HG03066 (cell line): Measurements from ENCODE around the gene CRCP.

Source experiments
- ATAC-seq: cut with Tn5 transposase; IDR thresholded peaks from one replicate; pipeline ENCODE4 v1.9.1; 2021; ENCODE audit warnings: low read depth; ENCODE audit not compliant: unreplicated experiment

Gene CRCP

DNA sequence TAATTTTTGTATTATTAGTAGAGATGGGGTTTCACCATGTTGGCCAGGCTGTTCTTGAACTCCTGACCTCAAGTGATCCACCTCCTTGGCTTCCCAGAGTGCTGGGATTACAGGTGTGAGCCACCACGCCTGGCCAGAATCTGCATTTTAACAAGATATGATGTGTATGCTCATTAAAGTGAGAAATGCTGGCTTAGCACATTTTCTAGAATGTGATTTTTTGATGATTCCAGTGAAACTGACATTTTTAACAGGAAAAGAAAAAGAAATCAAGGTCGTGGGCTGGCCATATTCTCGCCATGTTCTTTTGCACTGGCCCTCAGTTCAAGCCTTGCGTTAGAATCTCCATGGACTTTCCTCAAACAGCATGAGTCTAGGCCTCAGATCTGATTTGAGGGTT lies 72.3 kb downstream of the CRCP start:
- ATAC-seq = no peak

DNA sequence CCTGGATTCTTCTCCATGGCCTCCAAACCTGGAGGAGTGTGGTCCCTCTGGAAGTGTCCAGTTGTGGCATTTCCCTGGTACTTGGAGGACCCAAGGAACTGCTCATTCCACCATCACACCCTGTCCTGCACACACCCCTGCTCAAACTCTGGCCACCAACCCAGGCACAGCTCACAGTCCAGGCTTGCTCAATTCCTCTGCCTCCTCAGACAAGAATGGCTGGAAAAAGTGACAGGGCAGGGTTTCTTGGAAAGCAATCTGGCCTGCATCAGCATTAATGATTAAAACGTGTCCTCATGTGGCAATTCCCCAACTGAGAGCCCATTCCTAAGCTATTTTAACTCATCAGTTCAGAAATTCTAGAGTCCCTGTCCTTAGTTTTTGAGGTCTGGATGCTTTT lies 73.3 kb downstream of the CRCP start:
- ATAC-seq = no peak

DNA sequence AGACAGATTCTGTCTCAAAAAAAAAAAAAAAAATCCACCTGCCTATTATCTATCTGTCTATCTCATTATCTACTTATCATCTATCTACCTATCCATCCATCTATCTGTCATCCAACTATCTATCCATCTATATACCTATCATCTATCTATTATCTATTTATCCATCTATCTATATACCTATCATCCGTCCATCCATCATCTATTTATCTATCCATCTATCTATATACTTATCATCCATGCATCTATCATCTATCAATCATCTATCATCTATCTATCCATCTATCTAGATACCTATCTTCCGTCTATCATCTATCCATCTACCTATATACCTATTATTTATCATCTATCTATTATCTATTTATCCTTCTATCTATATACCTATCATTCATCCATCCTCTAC lies 74.0 kb downstream of the CRCP start:
- ATAC-seq = no peak

DNA sequence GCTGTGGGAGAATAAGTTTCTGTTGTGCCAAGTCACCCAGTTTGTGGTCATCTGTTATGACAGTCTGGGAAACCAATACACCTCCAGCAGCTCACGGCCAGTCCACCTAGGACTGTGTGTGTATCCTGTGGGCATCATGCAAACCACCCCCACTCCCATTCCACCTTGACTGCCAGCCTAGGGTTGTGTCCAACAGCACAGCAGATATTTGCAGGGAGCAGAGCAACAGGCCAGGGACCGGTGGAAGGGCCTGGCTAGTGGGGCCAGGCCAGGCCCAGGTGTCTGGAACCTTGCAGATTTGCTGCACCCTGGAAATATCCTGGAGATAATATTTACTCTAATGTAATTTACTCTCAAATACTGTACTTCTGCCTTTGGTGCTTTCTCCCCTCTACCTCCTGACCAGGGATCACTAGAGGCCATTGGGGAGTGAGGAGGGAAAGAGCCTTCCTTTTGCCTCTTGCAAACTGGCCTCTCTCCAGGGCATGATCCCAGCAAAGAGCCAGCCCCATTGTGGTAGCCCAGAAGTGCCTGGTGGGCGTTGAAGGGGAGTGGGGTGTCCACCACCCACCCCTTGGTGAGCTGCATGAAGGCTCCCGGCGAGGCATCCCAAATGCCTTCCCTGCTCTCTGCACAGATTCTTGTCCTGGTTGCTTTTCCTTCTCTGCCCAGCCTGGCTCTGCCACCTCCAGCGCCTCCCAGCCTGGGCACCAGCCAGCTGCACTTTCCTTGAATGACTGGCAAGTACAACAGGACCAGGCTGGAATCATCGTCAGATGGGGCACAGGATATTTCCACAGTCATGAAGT lies 75.3 kb downstream of the CRCP start:
- no peak for ATAC-seq

DNA sequence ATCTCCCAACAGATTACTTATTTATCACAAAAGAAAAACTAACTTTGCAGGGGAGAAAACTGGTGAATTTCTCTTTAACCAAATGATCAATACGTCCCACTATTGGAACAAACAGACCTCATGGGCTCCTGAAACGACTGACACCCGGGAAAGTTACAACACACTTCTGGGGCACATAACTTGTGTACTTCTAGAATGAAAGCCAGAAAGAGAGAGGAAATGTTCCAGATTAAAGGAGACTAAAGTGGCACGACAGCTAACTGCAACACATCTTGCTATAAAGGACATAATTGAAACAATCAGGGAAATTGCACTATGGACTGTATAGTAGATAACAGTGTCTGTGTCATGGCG lies 75.8 kb downstream of the CRCP start:
- ATAC-seq = no peak

DNA sequence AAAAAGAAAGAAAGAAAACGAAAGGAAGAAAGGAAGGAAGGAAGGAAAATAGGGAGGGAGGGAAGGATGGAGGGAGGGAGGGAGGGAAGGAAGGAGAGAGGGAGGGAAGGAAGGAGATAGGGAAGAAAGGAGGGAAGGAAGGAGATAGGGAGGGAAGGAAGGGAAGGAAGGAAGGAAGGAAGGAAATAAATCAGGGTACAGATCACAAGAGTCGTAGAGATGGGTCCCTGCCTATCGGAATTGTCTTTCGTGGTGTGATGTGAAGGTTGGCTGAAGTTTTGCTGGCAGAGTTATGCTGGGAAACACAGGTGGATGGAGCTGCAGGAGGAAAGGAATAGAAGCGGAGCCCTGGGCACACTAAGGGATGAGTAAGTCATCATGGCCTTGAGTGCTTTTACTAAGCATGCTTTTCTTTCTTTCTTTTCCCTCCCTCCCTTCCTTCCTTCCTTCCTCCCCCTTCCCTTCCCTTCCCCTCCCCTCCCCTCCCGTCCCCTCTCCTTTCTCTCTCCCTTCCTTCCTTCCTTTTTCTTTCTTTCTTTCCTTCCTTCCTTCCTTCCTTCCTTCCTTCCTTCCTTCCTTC lies 78.6 kb downstream of the CRCP start:
- ATAC-seq = no peak

DNA sequence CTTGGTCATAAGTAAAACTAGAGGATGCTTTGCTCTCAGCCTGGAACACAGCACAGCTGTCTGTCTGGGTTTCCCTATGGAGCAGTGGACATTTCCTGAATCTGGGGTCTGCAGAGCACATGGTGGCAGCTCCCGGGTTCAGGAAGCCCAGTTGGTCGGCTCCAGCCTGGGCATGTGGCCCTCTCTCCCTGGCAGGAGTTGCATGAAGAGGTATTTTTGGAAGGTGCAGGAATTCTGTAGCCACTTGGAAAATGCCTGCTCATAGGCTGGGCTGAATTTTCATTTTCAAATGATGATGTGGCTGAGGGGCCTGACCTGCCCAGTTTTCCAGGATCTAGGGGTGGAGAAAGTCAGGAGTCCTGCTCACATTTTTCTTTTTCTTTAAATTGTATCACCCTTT lies 83.8 kb downstream of the CRCP start:
- ATAC-seq = no peak

DNA sequence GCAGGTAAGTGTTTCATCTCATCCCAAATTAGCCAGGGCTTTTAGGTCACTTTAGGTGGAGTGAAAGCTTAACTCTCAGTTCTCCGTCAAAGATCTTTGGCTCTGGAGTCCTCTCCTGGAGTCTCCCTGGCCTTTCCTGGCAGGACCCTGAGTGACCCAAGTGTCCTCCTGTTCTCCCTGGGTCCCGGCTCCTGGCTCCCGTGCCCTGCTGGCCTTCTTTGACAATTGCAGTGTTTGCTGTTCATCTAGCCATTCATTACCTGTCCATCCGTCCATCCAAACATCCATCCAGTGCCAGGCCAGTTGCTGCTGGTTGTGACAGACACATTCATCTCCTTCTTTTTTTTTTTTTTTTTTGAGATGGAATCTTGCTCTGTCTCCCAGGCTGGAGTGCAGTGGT lies 84.3 kb downstream of the CRCP start:
- ATAC-seq = no peak

DNA sequence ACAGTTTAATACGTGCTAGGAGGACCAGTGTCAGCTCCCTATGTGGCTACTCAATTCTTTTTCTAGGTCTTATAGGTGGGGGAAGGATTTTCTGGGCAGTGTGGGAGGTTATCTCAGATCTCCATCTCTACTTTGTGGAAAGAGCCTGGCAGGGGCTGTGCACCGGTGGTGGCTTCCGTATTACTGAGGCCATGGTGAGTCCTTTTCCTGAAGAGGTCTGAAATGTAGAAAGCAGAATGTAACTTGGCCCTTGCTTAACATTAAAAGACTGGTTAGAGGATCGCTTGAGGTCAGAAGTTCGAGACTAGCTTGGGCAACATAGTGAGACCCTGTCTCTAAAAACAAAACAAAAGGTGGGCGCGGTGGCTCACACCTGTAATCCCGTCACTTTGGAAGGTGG lies 87.8 kb downstream of the CRCP start:
- no peak for ATAC-seq
